Measurements from ENCODE around the gene PDE4D.

DNA sequence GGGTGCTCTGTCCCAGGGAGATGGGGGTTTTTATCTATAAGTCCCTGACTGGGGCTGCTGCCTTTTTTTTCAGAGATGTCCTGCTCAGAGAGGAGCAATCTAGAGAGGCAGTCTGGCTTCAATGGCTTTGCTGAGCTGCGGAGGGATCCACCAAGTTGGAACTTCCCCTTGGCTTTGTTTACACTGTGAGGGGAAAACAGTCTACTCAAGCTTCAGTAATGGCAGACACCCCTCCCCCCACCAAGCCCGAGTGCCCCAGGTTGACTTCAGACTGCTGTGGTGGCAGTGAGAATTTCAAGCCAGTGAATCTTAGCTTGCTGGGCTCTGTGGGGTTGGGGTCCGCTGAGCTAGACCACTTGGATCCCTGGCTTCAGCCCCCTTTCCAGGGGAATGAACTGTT is 934.8 kb downstream of the PDE4D start:
- TF ChIP-seq, protein P1, sequence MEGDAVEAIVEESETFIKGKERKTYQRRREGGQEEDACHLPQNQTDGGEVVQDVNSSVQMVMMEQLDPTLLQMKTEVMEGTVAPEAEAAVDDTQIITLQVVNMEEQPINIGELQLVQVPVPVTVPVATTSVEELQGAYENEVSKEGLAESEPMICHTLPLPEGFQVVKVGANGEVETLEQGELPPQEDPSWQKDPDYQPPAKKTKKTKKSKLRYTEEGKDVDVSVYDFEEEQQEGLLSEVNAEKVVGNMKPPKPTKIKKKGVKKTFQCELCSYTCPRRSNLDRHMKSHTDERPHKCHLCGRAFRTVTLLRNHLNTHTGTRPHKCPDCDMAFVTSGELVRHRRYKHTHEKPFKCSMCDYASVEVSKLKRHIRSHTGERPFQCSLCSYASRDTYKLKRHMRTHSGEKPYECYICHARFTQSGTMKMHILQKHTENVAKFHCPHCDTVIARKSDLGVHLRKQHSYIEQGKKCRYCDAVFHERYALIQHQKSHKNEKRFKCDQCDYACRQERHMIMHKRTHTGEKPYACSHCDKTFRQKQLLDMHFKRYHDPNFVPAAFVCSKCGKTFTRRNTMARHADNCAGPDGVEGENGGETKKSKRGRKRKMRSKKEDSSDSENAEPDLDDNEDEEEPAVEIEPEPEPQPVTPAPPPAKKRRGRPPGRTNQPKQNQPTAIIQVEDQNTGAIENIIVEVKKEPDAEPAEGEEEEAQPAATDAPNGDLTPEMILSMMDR (IDR thresholded peaks at IDR 0.05; ENCODE audit: extremely low read depth in 1 of 2, insufficient read depth in 1 of 2, low read depth in 1 of 2, low read length in 2 of 2): no peak
- TF ChIP-seq POLR2A (IDR thresholded peaks at IDR 0.05; ENCODE audit: low read depth, low read length): no peak
- TF ChIP-seq, protein P2, sequence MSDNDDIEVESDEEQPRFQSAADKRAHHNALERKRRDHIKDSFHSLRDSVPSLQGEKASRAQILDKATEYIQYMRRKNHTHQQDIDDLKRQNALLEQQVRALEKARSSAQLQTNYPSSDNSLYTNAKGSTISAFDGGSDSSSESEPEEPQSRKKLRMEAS (IDR thresholded peaks at IDR 0.05; ENCODE audit: insufficient read depth, insufficient read length): no peak
- no peak for TF ChIP-seq MYC (IDR thresholded peaks at IDR 0.05; ENCODE audit: low read depth, low read length)
- TF ChIP-seq EZH2 (IDR thresholded peaks at IDR 0.05; ENCODE audit: borderline replicate concordance, low read depth, low read length, severe bottlenecking): no peak
- no peak for TF ChIP-seq GATA2 (IDR thresholded peaks at IDR 0.05; ENCODE audit: insufficient read depth, insufficient read length, low read depth, low read length)
- TF ChIP-seq POLR2AphosphoS5 (IDR thresholded peaks at IDR 0.05; ENCODE audit: insufficient read depth, low read depth, low read length): no peak
- no peak for TF ChIP-seq FOS (IDR thresholded peaks at IDR 0.05; ENCODE audit: borderline replicate concordance, insufficient read depth, low read length)

Data from endothelial cell of umbilical vein (primary cell).